Hepatocyte (in vitro differentiated cells): ENCODE data around the gene EPHA10. TPM values are rescaled to one million over a fixed set of nuclear protein-coding genes. Genes with fewer than 3 reads are reported as not detected.

Source experiments
- DNase-seq: peaks from one replicate; pipeline ENCODE4 v3.0.0-alpha.2; 2016; ENCODE audit warnings: low spot score
- H2AFZ ChIP-seq: fragments of 200-600 bp; sonication (generic); 2 replicates; pipeline ENCODE4 v1.6.0; 2016; ENCODE audit warnings: antibody characterized with exemption, mild to moderate bottlenecking
- H3K27ac ChIP-seq: fragments of 200-600 bp; sonication (generic); 2 replicates; pipeline ENCODE4 v1.5.1; 2016; ENCODE audit warnings: mild to moderate bottlenecking
- H3K27me3 ChIP-seq: fragments of 200-600 bp; sonication (generic); 2 replicates; pipeline ENCODE4 v1.6.1; 2016
- H3K36me3 ChIP-seq: fragments of 200-600 bp; sonication (generic); replicated peaks from 2 replicates; pipeline ENCODE4 v1.5.1; 2016; ENCODE audit warnings: low read depth; ENCODE audit not compliant: insufficient read depth
- H3K4me1 ChIP-seq: fragments of 200-600 bp; sonication (generic); 2 replicates; pipeline ENCODE4 v1.5.1; 2016; ENCODE audit warnings: mild to moderate bottlenecking, moderate library complexity; ENCODE audit not compliant: insufficient read depth
- H3K4me2 ChIP-seq: fragments of 200-600 bp; sonication (generic); 2 replicates; pipeline ENCODE4 v1.6.0; 2016
- H3K4me3 ChIP-seq: fragments of 200-600 bp; sonication (generic); 2 replicates; pipeline ENCODE4 v1.5.1; 2016; ENCODE audit warnings: mild to moderate bottlenecking
- H3K79me2 ChIP-seq: fragments of 200-600 bp; sonication (generic); 2 replicates; pipeline ENCODE4 v1.6.0; 2017; ENCODE audit warnings: mild to moderate bottlenecking
- H3K9me2 ChIP-seq: fragments of 200-600 bp; sonication (generic); replicated peaks from 2 replicates; pipeline ENCODE4 v1.6.0; 2017; ENCODE audit warnings: mild to moderate bottlenecking; ENCODE audit not compliant: insufficient read depth
- H3K9me3 ChIP-seq: fragments of 200-600 bp; sonication (generic); 2 replicates; pipeline ENCODE4 v1.5.1; 2016; ENCODE audit warnings: low read depth, mild to moderate bottlenecking
- H4K20me1 ChIP-seq: fragments of 200-600 bp; sonication (generic); 2 replicates; pipeline ENCODE4 v1.6.0; 2016; ENCODE audit warnings: mild to moderate bottlenecking; ENCODE audit not compliant: insufficient read depth, poor library complexity, severe bottlenecking
- CTCF ChIP-seq: fragments of 200-600 bp; sonication (generic); IDR thresholded peaks from 2 replicates; pipeline ENCODE4 v1.5.1; 2016; ENCODE audit warnings: antibody characterized with exemption, mild to moderate bottlenecking; ENCODE audit not compliant: poor library complexity
- EZH2 ChIP-seq: fragments of 200-600 bp; sonication (generic); IDR thresholded peaks from 2 replicates; pipeline ENCODE4 v1.6.1; 2016; ENCODE audit warnings: antibody characterized with exemption, mild to moderate bottlenecking, borderline replicate concordance
- EZH2phosphoT487 ChIP-seq: fragments of 200-600 bp; sonication (generic); IDR thresholded peaks from one replicate; pipeline ENCODE4 v1.6.1; 2018; ENCODE audit warnings: antibody characterized with exemption, mild to moderate bottlenecking, low read depth, moderate library complexity; ENCODE audit not compliant: unreplicated experiment, severe bottlenecking
- WGBS: methylation state at CpG from one replicate; pipeline ENCODE4 v1.1.6; 2016; ENCODE audit warnings: low lambda C conversion rate; ENCODE audit errors: missing lambda C conversion rate; 5-methylcytosine and 5-hydroxymethylcytosine counted together
- polyA plus RNA-seq: library from polyadenylated mRNA; unstranded; fragments of >200 nt; fragmentation: Nextera tagmentation; extraction: Ambion mirVana; gene quantifications from 2 replicates; pipeline ENCODE4 v1.2.1, GENCODE V29; 2016
- total RNA-seq: library from RNA; depleted of rRNA; stranded (reverse); fragments of >200 nt; gene quantifications from 2 replicates; pipeline ENCODE4 v1.2.3, GENCODE V29; 2014

The EPHA10 gene
- total and polyA plus RNA-seq, 2 experiments from 2014 or later = 1.3 to 1.5 TPM

DNA sequence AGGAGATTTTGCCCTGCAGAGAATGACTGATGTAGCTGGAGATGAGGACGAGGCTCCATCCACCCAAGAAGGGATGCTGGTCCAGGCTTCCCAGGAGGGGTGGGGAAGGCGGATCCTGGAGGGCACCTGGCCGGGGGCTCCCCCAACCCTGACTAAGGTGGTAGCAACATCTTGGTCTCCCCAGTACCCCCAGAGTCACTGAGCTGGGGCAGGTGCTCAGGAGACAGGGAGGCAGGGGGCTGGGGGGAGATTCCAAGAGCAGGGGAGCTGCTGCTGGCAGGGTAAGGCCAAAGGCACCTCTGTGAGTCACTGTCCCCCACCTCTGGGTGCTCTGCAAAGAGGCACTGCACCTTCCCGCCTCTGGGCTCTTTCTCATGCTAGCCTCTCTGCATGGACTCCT is 48.6 kb downstream of the EPHA10 start:
- Histone ChIP-seq H3K4me2 (no peak overlapping the region), H3K79me2 (no peaks in the 10 kb centered on the region), H3K36me3 (no peaks in the 10 kb centered on the region), H2AFZ (no peak overlapping the region), H3K4me1 (no peaks in the 10 kb centered on the region), H3K27me3 (no peaks in the 10 kb centered on the region), H3K9me3 (no peaks in the 10 kb centered on the region), H3K4me3 (no peak overlapping the region), H4K20me1 (no peaks in the 10 kb centered on the region), H3K9me2 (no peaks in the 10 kb centered on the region), H3K27ac (no peak overlapping the region)
- no peak for TF ChIP-seq EZH2phosphoT487
- TF ChIP-seq CTCF = no peak
- no peak for TF ChIP-seq EZH2
- DNase-seq = no peak
- WGBS = 87% methylated on average over 4 of the region's 4 CpGs

- Histone ChIP-seq H3K4me2 (no peak overlapping the region), H3K27me3 (no peaks in the 10 kb centered on the region), H3K9me3 (no peaks in the 10 kb centered on the region), H4K20me1 (no peaks in the 10 kb centered on the region), H3K36me3 (no peaks in the 10 kb centered on the region), H3K4me3 (no peak overlapping the region), H3K27ac (no peak overlapping the region), H2AFZ (no peak overlapping the region), H3K79me2 (no peaks in the 10 kb centered on the region), H3K9me2 (no peaks in the 10 kb centered on the region), H3K4me1 (no peaks in the 10 kb centered on the region)
- TF ChIP-seq CTCF = no peak
- TF ChIP-seq EZH2phosphoT487 = no peak
- TF ChIP-seq EZH2 = no peak
- DNase-seq = no peak
- WGBS = 92% methylated on average over 4 of the region's 4 CpGs
These were observed 50.2 kb downstream of the EPHA10 start for GRCh38 chr1:37714689-37715088.

- no peak for TF ChIP-seq EZH2phosphoT487
- TF ChIP-seq CTCF = no peak
- TF ChIP-seq EZH2 = no peak
- Histone ChIP-seq H2AFZ (no peak overlapping the region), H4K20me1 (no peaks in the 10 kb centered on the region), H3K9me2 (no peaks in the 10 kb centered on the region), H3K4me2 (no peak overlapping the region), H3K27ac (no peak overlapping the region), H3K9me3 (no peaks in the 10 kb centered on the region), H3K27me3 (no peaks in the 10 kb centered on the region), H3K4me3 (no peak overlapping the region), H3K4me1 (no peaks in the 10 kb centered on the region), H3K79me2 (no peaks in the 10 kb centered on the region), H3K36me3 (no peaks in the 10 kb centered on the region)
- no peak for DNase-seq
- WGBS = 89% methylated on average over 8 of the region's 8 CpGs
These were observed 50.7 kb downstream of the EPHA10 start for GRCh38 chr1:37714226-37714625.

- DNase-seq = no peak
- H3K79me2 ChIP-seq = no peaks in the 10 kb centered on the region
- H3K27ac ChIP-seq = no peak overlapping the region
- H2AFZ ChIP-seq = no peak overlapping the region
- H3K4me2 ChIP-seq = no peak overlapping the region
- no peaks in the 10 kb centered on the region for H3K9me3 ChIP-seq
- WGBS = 97% methylated on average over 4 of the region's 4 CpGs
- H3K4me1 ChIP-seq = no peaks in the 10 kb centered on the region
- no peaks in the 10 kb centered on the region for H4K20me1 ChIP-seq
- no peak overlapping the region for H3K4me3 ChIP-seq
- no peaks in the 10 kb centered on the region for H3K36me3 ChIP-seq
- no peak for TF ChIP-seq EZH2phosphoT487
- no peak for TF ChIP-seq CTCF
- no peak for TF ChIP-seq EZH2
- H3K27me3 ChIP-seq = no peaks in the 10 kb centered on the region
- H3K9me2 ChIP-seq = no peaks in the 10 kb centered on the region
These were observed 56.4 kb downstream of the EPHA10 start for GRCh38 chr1:37708471-37708870.
